Measurements from ENCODE around the gene CLN6. TPM values are rescaled to one million over a fixed set of nuclear protein-coding genes. Genes with fewer than 3 reads are reported as not detected.
"Not testable (repeated sequence)": the region's sequence is repeated elsewhere in the genome, so short reads cannot be mapped to it uniquely, and the experiment has no call there.

CLN6 gene
- total and polyA plus RNA-seq, 9 of the 15 experiments (the other 6 are each of a cell fraction or from before 2014, with no cell fraction given) = 0.71 to 53.3 (median 39.3) TPM

GRCh38 chr15:68173119-68173518 is 56.4 kb downstream of the CLN6 start:
- Histone ChIP-seq H2AFZ (ENCODE audit: low read depth, low read length) (no peak overlapping the region), H3K4me3 (no peak overlapping the region), H3K9me1 (ENCODE audit: control insufficient read depth, insufficient read depth, low read length) (no peaks in the 10 kb centered on the region), H3K27ac (ENCODE audit: extremely low read depth, low read depth, low read length) (no peak overlapping the region), H3K9me3 (replicated peaks; ENCODE audit: control insufficient read depth, insufficient read depth, low read depth, low read length) (no peaks in the 10 kb centered on the region), H4K20me1 (replicated peaks; ENCODE audit: control insufficient read depth, insufficient read depth, low read length) (no peaks in the 10 kb centered on the region), H3K9ac (ENCODE audit: insufficient read depth in 1 of 2, low read depth in 2 of 2, low read length in 2 of 2) (no peak overlapping the region), H3K79me2 (ENCODE audit: control insufficient read depth, insufficient read depth, low read length) (no peaks in the 10 kb centered on the region; the same call in 2 of the 3 replicates), H3K27me3 (ENCODE audit: control insufficient read depth in 2 of 2, insufficient read depth in 2 of 2, low read length in 2 of 2) (no peaks in the 10 kb centered on the region), H3K4me2 (ENCODE audit: insufficient read depth, low read length) (no peak overlapping the region), H3K36me3 (ENCODE audit: control insufficient read depth, insufficient read depth, low read length) (peaks cover 47% of the 10 kb centered on the region; the same call in 2 of the 3 replicates), H3K4me1 (replicated peaks in 1 of 2; ENCODE audit: control insufficient read depth in 2 of 2, insufficient read depth in 2 of 2, low read length in 2 of 2) (no peaks in the 10 kb centered on the region)
- DNase-seq (ENCODE audit: extremely low read depth in 1 of 4, low spot score in 3 of 4) (no peak), ATAC-seq (no peak), FAIRE-seq (no peak)
- 81% methylated on average over 4 of the region's 4 CpGs for WGBS (ENCODE audit: insufficient coverage, low coverage, missing lambda C conversion rate)
- ChIA-PET CTCF (ENCODE audit: low intra/inter-chr PET ratio) (no interaction called here), POLR2A (interaction anchor here (0.6 kb wide), 1 partner anchor 32 kb away, joined by 3 read pairs; the partner anchor contains the start of gene CALML4)
- intact Hi-C loops (cut with micrococcal nuclease) = no loop called here
- no TSS peak for BruUV-seq (replicated peaks)
- no peak for TF ChIP-seq ZNF175 (CRISPR knock-in tag; IDR thresholded peaks at IDR 0.05; ENCODE audit: low read depth)
- no peak for TF ChIP-seq C11orf30 (IDR thresholded peaks at IDR 0.05; ENCODE audit: low read depth)
- peak; percentile 59; the same call in 1 of the 2 replicates for TF ChIP-seq ZNF121 (CRISPR knock-in tag; conservative IDR thresholded peaks at IDR 0.05)
- in situ Hi-C loops (cut with MboI) = no loop called here

GRCh38 chr15:68172037-68172436 is 57.5 kb downstream of the CLN6 start:
- H3K9me3 ChIP-seq (replicated peaks; ENCODE audit: control insufficient read depth, insufficient read depth, low read depth, low read length); FAIRE-seq; H3K4me3 ChIP-seq; H3K9me1 ChIP-seq (ENCODE audit: control insufficient read depth, insufficient read depth, low read length); H2AFZ ChIP-seq (ENCODE audit: low read depth, low read length); H3K9ac ChIP-seq (ENCODE audit: insufficient read depth in 1 of 2, low read depth in 2 of 2, low read length in 2 of 2); H3K4me1 ChIP-seq (replicated peaks in 1 of 2; ENCODE audit: control insufficient read depth in 2 of 2, insufficient read depth in 2 of 2, low read length in 2 of 2); H3K27ac ChIP-seq (ENCODE audit: extremely low read depth, low read depth, low read length); DNase-seq (ENCODE audit: extremely low read depth in 1 of 4, low spot score in 3 of 4); H3K27me3 ChIP-seq (ENCODE audit: control insufficient read depth in 2 of 2, insufficient read depth in 2 of 2, low read length in 2 of 2); intact Hi-C loops (cut with micrococcal nuclease); ATAC-seq; H3K79me2 ChIP-seq (ENCODE audit: control insufficient read depth, insufficient read depth, low read length); H4K20me1 ChIP-seq (replicated peaks; ENCODE audit: control insufficient read depth, insufficient read depth, low read length); BruUV-seq (replicated peaks); CTCF ChIA-PET (ENCODE audit: low intra/inter-chr PET ratio); POLR2A ChIA-PET; in situ Hi-C loops (cut with MboI); H3K4me2 ChIP-seq (ENCODE audit: insufficient read depth, low read length): not testable (repeated sequence)
- H3K36me3 ChIP-seq (ENCODE audit: control insufficient read depth, insufficient read depth, low read length) = peaks cover 37% of the 10 kb centered on the region; the same call in 2 of the 3 replicates
- WGBS (ENCODE audit: insufficient coverage, low coverage, missing lambda C conversion rate) = 92% methylated on average over 2 of the region's 2 CpGs
- peak; percentile 37 for TF ChIP-seq ZNF146 (CRISPR knock-in tag; IDR thresholded peaks at IDR 0.05; ENCODE audit: unreplicated experiment)
